Umbilical cord (tissue), 2 donors: ENCODE measurements around the gene PAX7. TPM values are rescaled to one million over a fixed set of nuclear protein-coding genes. Genes with fewer than 3 reads are reported as not detected.
"Not testable (repeated sequence)": the region's sequence is repeated elsewhere in the genome, so short reads cannot be mapped to it uniquely, and the experiment has no call there.

ENCODE experiments used
- DNase-seq: peaks from one replicate; pipeline ENCODE4 v3.0.0-alpha.2; 2015; ENCODE audit warnings: low spot score
- total RNA-seq: library from RNA; depleted of rRNA; stranded (reverse); fragments of >200 nt; gene quantifications from one replicate; pipeline ENCODE4 v1.2.3, GENCODE V29; 2014; ENCODE audit warnings: low replicate concordance; ENCODE audit not compliant: insufficient read depth

PAX7 gene
- total RNA-seq, 1 donor from 2014 or later: 1.4 TPM

- DNase-seq: no peak
These were observed 28.2 kb downstream of the PAX7 start for GRCh38 chr1:18658831-18659230.

DNA sequence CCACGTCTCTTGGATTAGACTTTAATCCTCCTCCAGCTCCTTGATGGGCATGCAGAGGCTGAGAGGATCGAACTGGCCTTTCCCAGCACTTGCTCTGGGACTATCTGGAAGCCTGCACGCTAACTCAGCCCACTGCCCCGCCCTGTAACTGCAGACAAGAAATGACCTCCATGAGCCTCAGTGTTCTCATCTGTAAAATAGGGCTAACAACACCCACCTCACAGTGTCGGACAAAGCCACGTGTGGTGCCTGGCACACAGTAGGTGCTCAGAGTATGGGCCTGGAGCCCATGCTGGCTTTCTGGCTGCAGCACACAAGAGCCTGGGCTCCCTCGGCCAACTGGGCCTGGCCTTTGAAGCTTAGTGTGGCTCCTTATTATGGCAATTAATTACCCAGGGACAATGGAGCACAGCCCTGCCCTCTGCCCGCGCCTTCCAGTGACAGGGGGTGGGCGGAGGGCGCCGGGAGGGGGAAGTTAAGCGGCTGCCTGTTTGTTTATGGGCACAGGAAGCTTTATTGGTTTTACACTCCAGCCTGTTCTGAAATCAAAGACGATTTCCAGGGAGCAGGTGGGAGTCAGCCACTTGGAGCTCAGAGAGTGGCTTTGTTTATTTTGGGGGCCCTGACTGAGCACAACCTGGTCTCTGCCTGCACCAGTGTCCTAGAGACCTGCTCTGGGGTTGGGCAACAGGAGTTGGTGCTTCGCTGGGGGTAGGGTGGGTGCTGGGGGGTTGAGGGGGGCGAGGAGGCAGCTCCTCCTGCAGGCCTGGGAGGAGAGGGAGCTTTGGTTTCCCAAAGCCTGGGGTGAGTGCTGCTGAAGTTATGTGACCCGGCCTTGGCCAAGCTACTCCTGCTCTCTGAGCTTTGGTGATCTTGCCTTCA, 31.0 kb downstream of the PAX7 start:
- no peak for DNase-seq

GRCh38 chr1:18662286-18662639, 31.6 kb downstream of the PAX7 start:
- DNase-seq: no peak

GRCh38 chr1:18666317-18666920, 35.8 kb downstream of the PAX7 start:
- no peak for DNase-seq

GRCh38 chr1:18667333-18667732, 36.7 kb downstream of the PAX7 start:
- DNase-seq: no peak

DNA sequence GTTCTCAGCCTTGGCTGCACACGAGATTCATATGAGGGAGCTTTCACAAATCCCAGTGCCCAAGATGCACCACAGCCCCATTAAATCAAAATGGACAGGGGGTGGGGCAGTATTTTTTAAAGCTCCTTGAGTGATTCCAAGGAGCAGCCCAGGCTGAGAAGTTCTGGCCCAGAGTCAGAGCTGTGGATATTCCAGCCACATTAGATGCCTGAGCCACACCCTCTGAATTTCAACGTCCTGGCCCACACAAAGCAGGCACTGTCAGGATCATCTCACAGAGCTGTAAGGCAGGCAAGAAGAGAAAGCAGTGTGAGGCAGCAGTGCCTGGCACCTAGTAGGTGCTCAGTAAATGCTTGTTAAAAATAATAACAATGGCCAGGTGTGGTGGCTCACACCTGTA, 37.4 kb downstream of the PAX7 start:
- peak; percentile 52 for DNase-seq

- DNase-seq: no peak
These were observed 38.2 kb downstream of the PAX7 start for GRCh38 chr1:18668750-18669404.

DNA sequence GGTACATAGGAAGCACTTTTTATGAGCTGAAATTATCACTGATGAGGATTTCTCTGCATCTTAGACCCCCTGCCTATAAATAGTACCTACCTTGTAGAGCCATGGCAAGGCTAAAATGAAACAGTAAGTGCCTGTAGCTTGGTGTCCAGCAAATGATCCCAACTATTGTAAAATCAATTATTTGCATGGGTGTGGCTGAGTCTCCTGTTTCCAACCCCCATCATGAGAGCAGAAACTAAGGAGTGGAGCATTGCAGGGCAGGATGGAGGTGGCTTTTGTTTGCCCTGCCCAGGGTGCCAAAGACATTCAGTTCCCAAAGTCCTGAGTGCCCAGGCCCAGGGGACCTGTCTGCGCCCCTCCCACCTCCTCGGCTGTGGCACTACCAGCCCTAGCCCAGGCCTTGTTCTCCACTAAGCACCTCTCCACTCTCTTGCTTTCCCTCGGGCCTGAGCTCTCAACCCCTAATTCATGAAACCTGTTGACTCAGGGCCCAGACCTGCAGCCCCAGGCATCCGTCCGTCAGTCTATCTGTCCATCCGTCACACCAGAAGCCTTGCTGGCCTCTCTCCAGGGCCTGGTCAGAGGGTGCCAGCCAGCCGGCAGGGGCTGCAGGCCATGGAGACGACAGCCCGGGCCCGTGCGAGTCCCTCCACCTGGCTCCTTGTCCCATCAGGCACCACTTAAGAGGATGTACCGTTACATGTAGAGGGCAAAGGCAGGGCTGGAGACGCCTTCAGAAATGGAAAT, 39.6 kb downstream of the PAX7 start:
- no peak for DNase-seq

- no peak for DNase-seq
These were observed 40.2 kb downstream of the PAX7 start for GRCh38 chr1:18670868-18671225.

GRCh38 chr1:18673976-18674375, 43.3 kb downstream of the PAX7 start:
- DNase-seq: no peak

DNA sequence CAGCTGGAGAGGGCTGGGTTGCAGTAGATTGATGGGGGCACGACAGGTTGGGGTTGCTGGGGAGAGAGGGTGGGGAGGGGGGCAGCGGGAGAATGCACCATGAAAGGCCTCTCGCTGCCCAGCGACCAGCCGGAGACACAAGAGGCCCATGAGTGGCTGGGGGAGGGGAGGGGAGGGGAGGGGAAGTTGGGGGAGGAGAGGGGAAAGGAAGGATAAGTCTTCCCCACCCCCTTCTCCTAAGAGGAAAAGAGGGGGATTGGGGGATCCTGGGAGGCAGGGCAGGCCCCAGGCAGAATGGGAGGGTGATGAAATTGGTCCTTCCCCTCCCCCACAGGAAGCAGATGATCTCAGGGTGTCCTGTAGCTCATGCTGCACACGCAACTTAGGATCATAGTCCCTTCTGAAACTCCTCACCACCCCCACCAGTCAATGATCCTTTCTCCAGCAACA, 45.7 kb downstream of the PAX7 start:
- no peak for DNase-seq

DNA sequence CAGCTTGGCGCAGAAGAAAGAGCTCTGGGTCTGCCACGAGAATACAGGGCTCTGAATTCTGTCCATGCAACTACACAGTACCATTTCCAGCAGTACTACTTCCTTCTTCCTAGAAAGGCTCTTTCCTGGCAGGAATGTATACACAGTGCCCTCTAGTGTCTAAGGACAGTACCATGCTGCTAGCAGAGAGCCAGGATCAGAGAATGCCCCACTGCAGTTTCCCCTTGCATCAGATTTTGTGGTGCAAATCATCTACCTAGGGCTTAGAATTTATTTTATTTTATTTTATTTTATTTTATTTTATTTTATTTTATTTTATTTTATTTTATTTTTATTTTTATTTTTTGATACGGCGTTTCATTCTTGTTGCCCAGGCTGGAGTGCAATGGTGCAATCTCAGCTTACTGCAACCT, 50.8 kb downstream of the PAX7 start:
- DNase-seq: no peak

DNA sequence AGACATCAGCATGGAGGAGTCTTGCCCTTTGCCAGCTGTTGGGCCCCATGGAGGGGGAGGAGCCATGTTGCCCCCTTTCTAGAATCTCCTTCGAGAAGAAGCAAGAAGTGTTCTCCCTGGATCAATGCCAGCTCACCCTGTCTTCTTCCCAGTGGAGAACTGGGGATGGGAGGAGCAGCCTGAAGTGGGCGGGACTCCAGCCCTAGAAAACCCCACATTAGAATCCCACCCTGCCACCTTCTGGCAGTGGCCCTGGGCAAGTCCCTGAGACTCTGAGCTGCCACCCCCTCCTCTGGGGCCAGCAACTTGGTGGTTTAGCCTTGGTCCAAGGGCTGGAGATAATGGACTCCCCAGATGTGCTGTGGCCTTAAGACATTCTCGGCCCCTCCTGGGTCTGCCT, 51.7 kb downstream of the PAX7 start:
- DNase-seq: no peak

DNA sequence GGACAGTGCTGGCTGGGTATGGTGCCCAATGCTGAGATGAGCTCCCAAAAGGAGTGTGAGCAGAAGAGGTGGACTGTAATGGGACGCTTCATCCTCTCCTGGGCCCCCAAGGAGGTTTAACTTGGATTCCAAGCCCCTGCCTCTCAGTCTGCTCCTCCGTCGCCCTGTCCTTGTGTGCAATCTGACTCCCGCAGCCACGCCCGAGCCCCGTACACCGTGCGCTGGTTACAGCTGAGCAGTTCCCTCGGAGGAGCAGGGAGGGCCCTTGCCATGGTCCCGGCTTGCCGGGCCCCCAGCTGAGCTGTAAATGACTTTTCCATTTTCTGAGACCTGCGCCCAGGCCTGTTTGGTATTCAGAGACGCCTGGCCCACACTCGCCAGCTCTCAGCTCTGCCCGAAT, 53.7 kb downstream of the PAX7 start:
- DNase-seq: no peak

DNA sequence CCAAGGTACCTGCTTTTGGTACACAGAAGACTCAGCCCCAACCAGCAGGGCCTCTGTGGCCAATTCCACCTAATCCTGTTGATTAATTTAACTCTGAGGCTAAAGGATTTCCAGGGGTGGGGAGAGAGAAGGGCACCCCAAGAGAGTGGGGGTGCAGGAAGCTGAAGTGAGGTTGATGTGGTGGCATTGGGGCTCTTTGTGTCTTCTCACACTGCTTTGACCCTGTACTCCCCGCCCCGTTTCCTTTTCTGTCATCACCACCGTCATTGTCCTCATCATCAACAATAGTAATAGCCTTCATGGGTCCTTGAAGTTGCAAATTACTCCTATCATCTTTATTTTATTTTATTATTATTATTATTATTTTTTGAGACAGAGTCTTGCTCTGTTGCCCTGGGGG, 55.9 kb downstream of the PAX7 start:
- DNase-seq: no peak

GRCh38 chr1:18687273-18687672, 56.6 kb downstream of the PAX7 start:
- no peak for DNase-seq

DNA sequence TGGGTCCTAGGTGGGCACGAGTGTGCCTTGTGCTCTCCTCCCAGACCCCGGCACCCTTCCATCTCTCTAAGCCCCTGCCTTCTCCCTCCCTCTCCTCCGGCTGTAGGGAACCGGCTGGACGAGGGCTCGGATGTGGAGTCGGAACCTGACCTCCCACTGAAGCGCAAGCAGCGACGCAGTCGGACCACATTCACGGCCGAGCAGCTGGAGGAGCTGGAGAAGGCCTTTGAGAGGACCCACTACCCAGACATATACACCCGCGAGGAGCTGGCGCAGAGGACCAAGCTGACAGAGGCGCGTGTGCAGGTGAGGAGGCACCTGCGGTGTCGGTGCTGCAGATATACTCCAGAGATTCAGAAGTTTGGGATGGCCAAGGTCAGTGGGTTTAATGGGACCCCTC, 61.0 kb downstream of the PAX7 start:
- no peak for DNase-seq

- no peak for DNase-seq
These were observed 62.8 kb downstream of the PAX7 start for GRCh38 chr1:18693256-18694098.

- not testable (repeated sequence) for DNase-seq
These were observed 63.6 kb downstream of the PAX7 start for GRCh38 chr1:18694289-18694688.

GRCh38 chr1:18697541-18697940, 66.9 kb downstream of the PAX7 start:
- no peak for DNase-seq

- no peak for DNase-seq
These were observed 69.9 kb downstream of the PAX7 start for GRCh38 chr1:18700530-18700929.
